Measurements from ENCODE around the gene MARCO. TPM values are rescaled to one million over a fixed set of nuclear protein-coding genes. Genes with fewer than 3 reads are reported as not detected.

The MARCO gene
- total RNA-seq, 1 donor from 2014 or later: 1.1 TPM

- Mint-ChIP-seq H3K27ac (peak overlapping the region; percentile 93), H3K36me3 (no peaks in the 10 kb centered on the region), H3K9me3 (no peaks in the 10 kb centered on the region), H3K27me3 (peaks cover 23% of the 10 kb centered on the region), H3K4me1 (ENCODE audit: unreplicated experiment) (no peaks in the 10 kb centered on the region), H3K4me3 (no peak overlapping the region)
- TF ChIP-seq, protein P1, sequence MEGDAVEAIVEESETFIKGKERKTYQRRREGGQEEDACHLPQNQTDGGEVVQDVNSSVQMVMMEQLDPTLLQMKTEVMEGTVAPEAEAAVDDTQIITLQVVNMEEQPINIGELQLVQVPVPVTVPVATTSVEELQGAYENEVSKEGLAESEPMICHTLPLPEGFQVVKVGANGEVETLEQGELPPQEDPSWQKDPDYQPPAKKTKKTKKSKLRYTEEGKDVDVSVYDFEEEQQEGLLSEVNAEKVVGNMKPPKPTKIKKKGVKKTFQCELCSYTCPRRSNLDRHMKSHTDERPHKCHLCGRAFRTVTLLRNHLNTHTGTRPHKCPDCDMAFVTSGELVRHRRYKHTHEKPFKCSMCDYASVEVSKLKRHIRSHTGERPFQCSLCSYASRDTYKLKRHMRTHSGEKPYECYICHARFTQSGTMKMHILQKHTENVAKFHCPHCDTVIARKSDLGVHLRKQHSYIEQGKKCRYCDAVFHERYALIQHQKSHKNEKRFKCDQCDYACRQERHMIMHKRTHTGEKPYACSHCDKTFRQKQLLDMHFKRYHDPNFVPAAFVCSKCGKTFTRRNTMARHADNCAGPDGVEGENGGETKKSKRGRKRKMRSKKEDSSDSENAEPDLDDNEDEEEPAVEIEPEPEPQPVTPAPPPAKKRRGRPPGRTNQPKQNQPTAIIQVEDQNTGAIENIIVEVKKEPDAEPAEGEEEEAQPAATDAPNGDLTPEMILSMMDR (conservative IDR thresholded peaks at IDR 0.05): no peak
- peak; percentile 31 for DNase-seq (ENCODE audit: extremely low spot score, unreplicated experiment)
Observed at GRCh38 chr2:118971245-118972122, 29.5 kb downstream of the MARCO start.

DNA sequence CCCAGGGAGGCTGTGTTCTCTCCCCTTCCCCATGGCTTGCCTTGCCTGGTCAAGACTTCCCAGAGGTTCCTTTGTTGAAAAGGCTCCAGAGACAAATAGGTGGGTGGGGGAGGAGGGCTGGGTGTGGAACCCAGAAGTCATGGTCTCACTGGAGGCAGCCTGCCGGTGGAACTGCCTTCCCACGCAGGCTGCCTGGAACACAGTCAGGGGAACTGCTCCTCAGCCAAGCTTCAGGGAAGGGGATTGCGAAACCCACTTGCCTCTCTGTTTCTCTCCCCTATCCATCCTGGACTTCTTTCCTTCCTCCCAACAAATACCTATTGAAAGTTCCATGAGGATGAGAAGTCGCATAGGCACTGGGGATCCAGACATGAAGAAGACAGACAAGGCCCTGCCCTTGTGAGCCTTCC is 31.6 kb downstream of the MARCO start:
- Mint-ChIP-seq H3K4me3 (no peak overlapping the region), H3K9me3 (no peaks in the 10 kb centered on the region), H3K27ac (no peak overlapping the region), H3K36me3 (no peaks in the 10 kb centered on the region), H3K4me1 (ENCODE audit: unreplicated experiment) (no peaks in the 10 kb centered on the region), H3K27me3 (peaks cover 28% of the 10 kb centered on the region)
- TF ChIP-seq, protein P1 (conservative IDR thresholded peaks at IDR 0.05): no peak
- DNase-seq (ENCODE audit: extremely low spot score, unreplicated experiment): peak; percentile 52

- TF ChIP-seq, protein P1 (conservative IDR thresholded peaks at IDR 0.05): no peak
- peak; percentile 56 for DNase-seq (ENCODE audit: extremely low spot score, unreplicated experiment)
- H3K27me3 Mint-ChIP-seq: peaks cover 34% of the 10 kb centered on the region
Observed at GRCh38 chr2:118974103-118974993, 32.4 kb downstream of the MARCO start.

GRCh38 chr2:118975133-118975532 is 33.1 kb downstream of the MARCO start:
- TF ChIP-seq, protein P1 (conservative IDR thresholded peaks at IDR 0.05): no peak
- H3K27ac Mint-ChIP-seq: no peak overlapping the region
- peaks cover 40% of the 10 kb centered on the region for H3K27me3 Mint-ChIP-seq
- DNase-seq (ENCODE audit: extremely low spot score, unreplicated experiment): no peak
- no peaks in the 10 kb centered on the region for H3K36me3 Mint-ChIP-seq
- no peaks in the 10 kb centered on the region for H3K9me3 Mint-ChIP-seq
- H3K4me1 Mint-ChIP-seq (ENCODE audit: unreplicated experiment): no peaks in the 10 kb centered on the region
- H3K4me3 Mint-ChIP-seq: no peak overlapping the region

More at GRCh38 chr2:118974103-118974993, 32.4 kb downstream of the MARCO start:
- Mint-ChIP-seq H3K27ac (no peak overlapping the region), H3K4me1 (ENCODE audit: unreplicated experiment) (no peaks in the 10 kb centered on the region), H3K9me3 (no peaks in the 10 kb centered on the region), H3K4me3 (no peak overlapping the region), H3K36me3 (no peaks in the 10 kb centered on the region)

DNA sequence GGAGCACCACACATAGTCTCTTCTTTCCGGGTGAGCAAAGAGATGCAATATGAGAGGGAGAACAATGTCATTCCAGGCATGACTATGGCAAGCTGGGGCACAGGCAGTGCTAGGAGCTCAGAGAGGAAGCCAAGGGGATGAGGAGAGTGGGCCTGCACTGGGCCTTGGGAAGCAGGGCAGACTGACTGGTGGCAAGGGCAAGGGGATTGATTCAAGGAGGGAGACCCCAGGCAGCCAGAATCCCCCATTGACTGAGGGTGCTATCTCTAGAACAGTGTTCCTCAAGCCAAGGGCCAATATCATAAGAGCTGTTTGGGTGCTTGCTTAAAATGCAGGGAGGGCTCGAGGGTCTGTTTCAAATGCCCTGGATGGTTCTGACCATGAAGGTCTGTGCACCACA is 36.1 kb downstream of the MARCO start:
- DNase-seq (ENCODE audit: extremely low spot score, unreplicated experiment): peak; percentile 36
- H3K4me3 Mint-ChIP-seq: no peak overlapping the region
- H3K27ac Mint-ChIP-seq: no peak overlapping the region
- TF ChIP-seq, protein P1 (conservative IDR thresholded peaks at IDR 0.05): no peak
- no peaks in the 10 kb centered on the region for H3K9me3 Mint-ChIP-seq
- H3K36me3 Mint-ChIP-seq: no peaks in the 10 kb centered on the region
- no peaks in the 10 kb centered on the region for H3K4me1 Mint-ChIP-seq (ENCODE audit: unreplicated experiment)
- H3K27me3 Mint-ChIP-seq: peaks cover 48% of the 10 kb centered on the region

Data from type B pancreatic cell (in vitro differentiated cells).